Fibroblast of lung (primary cell): Measurements from ENCODE around the gene RSPH3. TPM values are rescaled to one million over a fixed set of nuclear protein-coding genes. Genes with fewer than 3 reads are reported as not detected.
"Not testable (repeated sequence)": the region's sequence is repeated elsewhere in the genome, so short reads cannot be mapped to it uniquely, and the experiment has no call there.

Source experiments
- DNase-seq, 2 donors: peaks; one replicate each; pipeline versions ENCODE4 v3.0.0 to v3.0.0-alpha.2; 2010; ENCODE audit warnings: low read depth in 2 of 2
- H2AFZ ChIP-seq: 2 replicates; pipeline ENCODE4 v1.5.1; 2012; ENCODE audit warnings: low read length, control low read depth, inconsistent platforms
- H3K27ac ChIP-seq: 2 replicates; pipeline ENCODE4 v1.5.1; 2011; ENCODE audit warnings: low read length, control low read depth; ENCODE audit not compliant: insufficient read depth
- H3K27me3 ChIP-seq: 2 replicates; pipeline ENCODE4 v1.5.1; 2011; ENCODE audit warnings: mild to moderate bottlenecking, low read length; ENCODE audit not compliant: control insufficient read depth, insufficient read depth
- H3K36me3 ChIP-seq: 2 replicates; pipeline ENCODE4 v1.5.1; 2011; ENCODE audit warnings: low read length; ENCODE audit not compliant: control insufficient read depth, insufficient read depth
- H3K4me1 ChIP-seq: 2 replicates; pipeline ENCODE4 v1.5.1; 2011; ENCODE audit warnings: low read length; ENCODE audit not compliant: control insufficient read depth, insufficient read depth; ENCODE audit errors: extremely low read depth
- H3K4me2 ChIP-seq: 2 replicates; pipeline ENCODE4 v1.5.1; 2011; ENCODE audit warnings: low read length, control low read depth; ENCODE audit not compliant: insufficient read depth; ENCODE audit errors: extremely low read depth
- H3K4me3 ChIP-seq, 4 experiments: fragments of 200-600 bp in 1 of 4; sonication (generic) in 1 of 4; replicated peaks in 1 of 4; 2 replicates each; pipeline ENCODE4 v1.5.1; 2011 to 2016; ENCODE audit warnings: low read length in 4 of 4, low read depth in 3 of 4, mild to moderate bottlenecking in 3 of 4, control low read depth in 2 of 4, inconsistent platforms in 1 of 4, mixed read lengths in 1 of 4; ENCODE audit not compliant: insufficient read depth in 1 of 4; ENCODE audit errors: control extremely low read depth in 1 of 4
- H3K79me2 ChIP-seq: 2 replicates; pipeline ENCODE4 v1.5.1; 2012; ENCODE audit warnings: mild to moderate bottlenecking, low read length, inconsistent platforms; ENCODE audit not compliant: control insufficient read depth, insufficient read depth
- H3K9ac ChIP-seq: 2 replicates; pipeline ENCODE4 v1.5.1; 2011; ENCODE audit warnings: mild to moderate bottlenecking, low read length, control low read depth; ENCODE audit not compliant: insufficient read depth
- H3K9me3 ChIP-seq: 2 replicates; pipeline ENCODE4 v1.5.1; 2012; ENCODE audit warnings: low read depth, low read length; ENCODE audit not compliant: control insufficient read depth, insufficient read depth
- H4K20me1 ChIP-seq: 2 replicates; pipeline ENCODE4 v1.5.1; 2011; ENCODE audit warnings: low read length; ENCODE audit not compliant: control insufficient read depth, insufficient read depth; ENCODE audit errors: extremely low read depth
- CTCF ChIP-seq, 2 donors: IDR thresholded peaks in 1 of 2; conservative IDR thresholded peaks in 1 of 2; 1 replicate in 1 of 2; 2 replicates in 1 of 2; pipeline ENCODE4 v1.5.1; 2011 to 2012; ENCODE audit warnings: low read length in 2 of 2, control low read depth in 1 of 2, inconsistent platforms in 1 of 2, low read depth in 1 of 2, mild to moderate bottlenecking in 1 of 2
- EZH2 ChIP-seq: IDR thresholded peaks from 2 replicates; pipeline ENCODE4 v1.5.1; 2012; ENCODE audit warnings: low read length, control low read depth, mild to moderate bottlenecking; ENCODE audit errors: missing control alignments
- polyA plus RNA-seq, 2 donors: library from polyadenylated mRNA; depleted of rRNA in 1 of 2; stranded (reverse) in 1 of 2; unstranded in 1 of 2; fragments of >200 nt; gene quantifications; 2 replicates each; pipeline ENCODE4 v1.2.1, GENCODE V29; 2011 to 2012; ENCODE audit warnings: missing spikeins in 1 of 2
- total RNA-seq: library from RNA; depleted of rRNA; stranded (reverse); fragments of >200 nt; gene quantifications from 2 replicates; pipeline ENCODE4 v1.2.1, GENCODE V29; 2014

RSPH3 gene
- total and polyA plus RNA-seq, 2 donors (not counting 1 experiment from before 2014, with no cell fraction given), result 2.3 to 5.9 TPM

- H3K9ac ChIP-seq, result no peak overlapping the region
- no peak for TF ChIP-seq EZH2
- no peak for TF ChIP-seq CTCF (conservative IDR thresholded peaks at IDR 0.05 in 1 of 2, IDR thresholded peaks at IDR 0.05 in 1 of 2; ENCODE audit: low read depth in 1 of 2, low read length in 2 of 2)
- H3K27ac ChIP-seq, result no peak overlapping the region
- H3K9me3 ChIP-seq, result no peaks in the 10 kb centered on the region
- no peaks in the 10 kb centered on the region for H3K79me2 ChIP-seq
- no peak overlapping the region for H3K4me3 ChIP-seq
- H3K27me3 ChIP-seq, result no peaks in the 10 kb centered on the region
- no peaks in the 10 kb centered on the region for H3K36me3 ChIP-seq
- no peak for DNase-seq
- no peak overlapping the region for H2AFZ ChIP-seq
- H3K4me2 ChIP-seq, result no peak overlapping the region
- no peaks in the 10 kb centered on the region for H3K4me1 ChIP-seq
- H4K20me1 ChIP-seq, result no peaks in the 10 kb centered on the region
Observed at GRCh38 chr6:159033160-159034049, 33.4 kb upstream of the RSPH3 start.

DNA sequence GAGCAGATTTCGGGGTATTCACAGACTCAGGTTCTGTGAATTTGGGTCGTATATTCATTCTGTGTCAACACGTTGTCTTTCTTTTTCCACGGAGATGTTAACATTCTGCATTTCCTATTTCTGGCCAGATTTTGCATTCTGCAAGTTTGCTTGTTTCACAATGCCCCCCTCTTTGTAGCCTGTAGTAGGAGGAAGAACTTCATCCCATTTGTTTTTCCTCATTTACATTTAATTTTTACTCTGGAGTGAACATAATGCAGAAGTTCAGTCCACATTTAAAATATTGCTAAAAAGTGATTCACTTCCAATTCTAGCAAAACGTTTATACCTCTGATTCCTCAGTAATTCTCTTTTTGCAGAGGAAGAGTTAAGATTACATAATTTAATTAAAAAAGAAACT, 31.8 kb upstream of the RSPH3 start:
- no peak for DNase-seq
- Histone ChIP-seq H3K4me1 (no peaks in the 10 kb centered on the region), H4K20me1 (no peaks in the 10 kb centered on the region), H3K4me2 (no peak overlapping the region), H3K9me3 (no peaks in the 10 kb centered on the region), H3K9ac (no peak overlapping the region), H3K79me2 (no peaks in the 10 kb centered on the region), H3K27ac (no peak overlapping the region), H3K4me3 (no peak overlapping the region), H3K27me3 (no peaks in the 10 kb centered on the region), H3K36me3 (no peaks in the 10 kb centered on the region), H2AFZ (no peak overlapping the region)
- TF ChIP-seq EZH2, result no peak
- no peak for TF ChIP-seq CTCF (conservative IDR thresholded peaks at IDR 0.05 in 1 of 2, IDR thresholded peaks at IDR 0.05 in 1 of 2; ENCODE audit: low read depth in 1 of 2, low read length in 2 of 2)

- no peaks in the 10 kb centered on the region for H3K79me2 ChIP-seq
- no peak overlapping the region for H2AFZ ChIP-seq
- TF ChIP-seq EZH2, result no peak
- no peak for TF ChIP-seq CTCF (conservative IDR thresholded peaks at IDR 0.05 in 1 of 2, IDR thresholded peaks at IDR 0.05 in 1 of 2; ENCODE audit: low read depth in 1 of 2, low read length in 2 of 2)
- H3K9me3 ChIP-seq, result no peaks in the 10 kb centered on the region
- H3K27me3 ChIP-seq, result no peaks in the 10 kb centered on the region
- H3K36me3 ChIP-seq, result no peaks in the 10 kb centered on the region
- no peak overlapping the region for H3K27ac ChIP-seq
- DNase-seq, result no peak
- H3K4me1 ChIP-seq, result no peaks in the 10 kb centered on the region
- H3K9ac ChIP-seq, result no peak overlapping the region
- H4K20me1 ChIP-seq, result no peaks in the 10 kb centered on the region
- H3K4me2 ChIP-seq, result no peak overlapping the region
- H3K4me3 ChIP-seq, result no peak overlapping the region
Observed at GRCh38 chr6:159030168-159030567, 30.2 kb upstream of the RSPH3 start.

GRCh38 chr6:159025224-159025623, 25.2 kb upstream of the RSPH3 start:
- H3K4me2 ChIP-seq, H3K4me3 ChIP-seq, H3K27ac ChIP-seq, H3K9me3 ChIP-seq, H4K20me1 ChIP-seq, DNase-seq, H3K36me3 ChIP-seq, H3K27me3 ChIP-seq, H3K79me2 ChIP-seq, H3K4me1 ChIP-seq, H3K9ac ChIP-seq, H2AFZ ChIP-seq: not testable (repeated sequence)
